MM.1S (cell line): ENCODE measurements around the gene ANKRD1.

Source experiments
- EZH2 ChIP-seq: fragments of 300-600 bp; sonication (generic); optimal IDR thresholded peaks from 2 replicates; pipeline ENCODE3; 2017; ENCODE audit warnings: low read depth, mild to moderate bottlenecking, antibody characterized with exemption, low read length, mixed read lengths
- EZH2phosphoT487 ChIP-seq: fragments of 300-600 bp; sonication (generic); IDR thresholded peaks from 2 replicates; pipeline ENCODE4 v1.6.1; 2018; ENCODE audit warnings: antibody characterized with exemption, low read length
- TF ChIP-seq, protein P1 (sequence below): fragments of 300-600 bp; sonication (generic); IDR thresholded peaks from 2 replicates; pipeline ENCODE4 v1.5.1; 2016; ENCODE audit warnings: antibody characterized with exemption, low read length, mixed read lengths

DNA sequence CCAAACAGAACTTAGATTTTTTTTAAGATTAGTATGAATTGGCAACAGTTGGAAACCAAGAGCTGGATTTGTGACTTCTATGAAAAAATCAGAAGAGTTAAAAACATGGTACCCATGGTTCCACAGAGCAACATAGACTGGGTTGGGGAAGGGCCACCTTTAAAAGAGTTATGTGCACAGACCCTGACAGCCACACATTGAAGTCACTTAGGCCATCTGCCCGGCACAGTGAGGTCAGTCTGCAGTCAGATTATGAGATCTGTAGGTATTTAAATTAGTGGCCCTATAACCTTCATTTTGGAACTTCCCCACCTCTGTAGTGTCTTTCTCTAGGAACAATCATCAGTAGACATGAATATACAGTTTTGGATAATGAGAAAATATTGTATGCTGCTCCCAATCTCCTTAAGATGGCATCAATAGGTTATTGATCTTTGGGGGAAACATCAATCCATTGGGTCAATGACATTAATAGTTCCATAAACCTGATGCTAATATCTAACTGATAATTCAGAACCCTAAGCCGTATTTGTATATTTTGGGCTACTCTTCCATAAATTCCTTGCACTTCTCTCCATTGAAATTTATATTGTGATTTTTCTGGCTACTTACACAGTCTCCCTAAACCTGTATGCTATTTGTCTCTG, 7.0 kb downstream of the ANKRD1 start:
- TF ChIP-seq, protein P1, sequence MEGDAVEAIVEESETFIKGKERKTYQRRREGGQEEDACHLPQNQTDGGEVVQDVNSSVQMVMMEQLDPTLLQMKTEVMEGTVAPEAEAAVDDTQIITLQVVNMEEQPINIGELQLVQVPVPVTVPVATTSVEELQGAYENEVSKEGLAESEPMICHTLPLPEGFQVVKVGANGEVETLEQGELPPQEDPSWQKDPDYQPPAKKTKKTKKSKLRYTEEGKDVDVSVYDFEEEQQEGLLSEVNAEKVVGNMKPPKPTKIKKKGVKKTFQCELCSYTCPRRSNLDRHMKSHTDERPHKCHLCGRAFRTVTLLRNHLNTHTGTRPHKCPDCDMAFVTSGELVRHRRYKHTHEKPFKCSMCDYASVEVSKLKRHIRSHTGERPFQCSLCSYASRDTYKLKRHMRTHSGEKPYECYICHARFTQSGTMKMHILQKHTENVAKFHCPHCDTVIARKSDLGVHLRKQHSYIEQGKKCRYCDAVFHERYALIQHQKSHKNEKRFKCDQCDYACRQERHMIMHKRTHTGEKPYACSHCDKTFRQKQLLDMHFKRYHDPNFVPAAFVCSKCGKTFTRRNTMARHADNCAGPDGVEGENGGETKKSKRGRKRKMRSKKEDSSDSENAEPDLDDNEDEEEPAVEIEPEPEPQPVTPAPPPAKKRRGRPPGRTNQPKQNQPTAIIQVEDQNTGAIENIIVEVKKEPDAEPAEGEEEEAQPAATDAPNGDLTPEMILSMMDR: no peak
- TF ChIP-seq EZH2 (no peak), EZH2phosphoT487 (no peak)
